ENCODE data around the gene KCNC1.
A peak's percentile ranks its signal among the peaks of the same experiment; 100 is the strongest.

GRCh38 chr11:17765356-17766072 lies 30.9 kb downstream of the KCNC1 start:
- TF ChIP-seq TAF1 (IDR thresholded peaks at IDR 0.05; ENCODE audit: low read depth) (no peak), POLR2AphosphoS5 (IDR thresholded peaks at IDR 0.05) (peak; percentile 6), CTCF (IDR thresholded peaks at IDR 0.05; ENCODE audit: poor library complexity, severe bottlenecking) (no peak), SMC3 (conservative IDR thresholded peaks at IDR 0.05; ENCODE audit: poor library complexity) (peak; percentile 18), EZH2 (IDR thresholded peaks at IDR 0.05; ENCODE audit: borderline replicate concordance, insufficient read depth, low read length, poor library complexity, severe bottlenecking) (no peak), RAD21 (conservative IDR thresholded peaks at IDR 0.05) (no peak), EP300 (conservative IDR thresholded peaks at IDR 0.05; ENCODE audit: poor library complexity, severe bottlenecking) (peak; percentile 42), MXI1 (conservative IDR thresholded peaks at IDR 0.05; ENCODE audit: poor library complexity, severe bottlenecking) (no peak), REST (IDR thresholded peaks at IDR 0.05; ENCODE audit: borderline replicate concordance) (no peak)
